GM19238 (cell line): ENCODE measurements around the gene UBE2C.
"Not testable (repeated sequence)": the region's sequence is repeated elsewhere in the genome, so short reads cannot be mapped to it uniquely, and the experiment has no call there.

Experiments
- DNase-seq: peaks from one replicate; pipeline ENCODE4 v3.0.0; 2011; ENCODE audit warnings: low spot score; ENCODE audit not compliant: insufficient read length

Gene UBE2C

DNA sequence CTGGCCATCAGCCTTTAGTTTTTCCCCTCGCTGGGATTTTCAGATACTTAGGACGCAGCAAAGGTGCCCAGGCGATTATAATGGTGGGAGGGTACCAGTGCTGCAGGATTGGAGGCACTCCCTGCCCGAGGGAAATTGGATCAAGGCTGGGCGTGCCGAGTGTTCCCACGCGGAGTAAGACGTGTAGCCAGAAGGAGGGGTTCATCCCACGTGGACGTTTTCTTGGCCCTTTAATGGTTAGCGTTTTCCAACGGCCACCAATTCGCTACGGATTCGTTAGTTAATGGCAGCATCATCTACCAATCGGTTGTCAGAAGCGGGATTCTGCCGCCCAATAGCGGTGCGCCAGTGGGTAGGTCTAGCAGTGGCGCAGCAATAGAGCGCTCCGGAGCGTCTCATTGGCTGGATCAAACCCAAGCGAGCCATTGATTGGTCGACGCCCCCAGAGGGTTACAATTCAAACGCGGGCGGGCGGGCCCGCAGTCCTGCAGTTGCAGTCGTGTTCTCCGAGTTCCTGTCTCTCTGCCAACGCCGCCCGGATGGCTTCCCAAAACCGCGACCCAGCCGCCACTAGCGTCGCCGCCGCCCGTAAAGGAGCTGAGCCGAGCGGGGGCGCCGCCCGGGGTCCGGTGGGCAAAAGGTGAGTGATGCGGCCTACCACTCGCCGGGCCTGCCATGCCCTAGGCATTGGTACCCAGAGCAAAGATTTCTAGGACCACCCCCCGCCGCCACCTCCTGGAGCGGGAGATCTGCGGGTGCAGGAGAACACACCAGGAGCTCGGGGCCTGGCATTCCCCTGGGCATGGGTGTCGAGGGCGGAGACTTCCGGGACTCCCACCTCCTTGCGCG lies at the start of gene UBE2C:
UBE2C (plus strand) TSS at position 488 of the 849 bp plus-strand sequence; CDS start at position 540, 52 bp downstream.
- DNase-seq: peak; percentile 98

DNA sequence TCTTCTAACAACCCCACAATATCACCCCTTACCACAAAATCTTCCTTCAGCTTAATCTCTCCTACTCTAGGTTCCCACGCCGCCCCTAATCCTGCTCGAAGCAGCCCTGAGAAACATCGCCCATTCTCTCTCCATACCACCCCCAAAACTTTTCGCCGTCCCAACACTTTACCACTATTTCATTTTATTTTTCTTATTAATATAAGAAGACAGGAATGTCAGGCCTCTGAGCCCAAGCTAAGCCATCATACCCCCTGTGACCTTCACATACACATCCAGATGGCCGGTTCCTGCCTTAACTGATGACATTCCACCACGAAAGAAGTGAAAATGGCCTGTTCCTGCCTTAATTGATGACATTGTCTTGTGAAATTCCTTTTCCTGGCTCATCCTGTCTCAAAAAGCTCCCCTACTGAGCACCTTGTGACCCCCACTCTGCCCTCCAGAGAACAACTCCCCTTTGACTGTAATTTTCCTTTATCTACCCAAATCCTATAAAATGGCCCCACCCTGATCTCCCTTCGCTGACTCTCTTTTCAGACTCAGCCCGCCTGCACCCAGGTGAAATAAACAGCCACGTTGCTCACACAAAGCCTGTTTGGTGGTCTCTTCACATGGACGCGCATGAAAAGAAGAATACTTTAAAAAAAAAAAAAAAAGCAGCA lies 47.7 kb upstream of the UBE2C start:
- not testable (repeated sequence) for DNase-seq

DNA sequence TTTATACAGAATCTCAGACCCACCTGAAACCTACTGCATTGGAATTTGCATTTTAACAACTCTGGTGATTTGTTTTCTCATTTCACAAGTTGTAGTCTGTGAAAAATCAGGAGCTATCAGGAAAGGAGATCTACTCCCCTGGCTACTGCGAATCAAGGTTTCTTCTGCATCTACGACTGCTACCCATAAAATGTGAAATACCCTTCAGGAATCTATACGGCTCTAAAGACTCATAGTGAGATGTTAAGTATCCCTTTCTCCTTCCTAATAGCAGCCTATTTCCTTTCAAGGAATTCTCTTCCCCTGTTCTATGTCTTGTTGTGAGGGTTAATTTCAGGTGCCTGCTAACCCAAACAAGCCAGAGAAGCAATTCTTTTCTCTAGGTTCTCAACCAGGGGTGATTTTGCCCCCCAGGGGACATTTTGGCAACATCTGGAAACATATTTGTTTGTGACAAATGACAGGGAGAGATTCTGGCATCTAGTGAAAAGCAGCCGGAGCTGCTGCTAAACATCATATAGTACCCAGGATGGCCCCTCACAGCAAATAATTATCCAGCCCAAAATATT lies 47.1 kb upstream of the UBE2C start:
- no peak for DNase-seq

DNA sequence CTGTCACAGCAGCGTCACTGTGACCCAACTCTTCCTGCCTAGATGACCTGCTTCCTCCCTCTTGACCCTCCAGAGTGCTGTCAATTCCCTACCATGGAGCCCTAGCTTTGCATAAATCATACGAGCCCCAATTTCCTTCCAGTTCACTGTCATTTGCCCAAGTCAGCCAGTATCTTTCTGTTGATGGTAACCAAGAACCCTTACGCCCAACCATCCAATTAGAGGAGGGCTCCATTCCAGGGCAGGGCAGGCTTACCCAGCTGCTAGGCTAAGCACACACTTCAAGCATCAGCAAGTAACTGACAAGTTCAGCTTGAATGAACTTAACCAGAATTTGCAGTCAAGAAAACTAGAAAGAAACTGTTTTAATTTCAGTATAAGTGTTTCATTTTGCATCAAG lies 46.5 kb upstream of the UBE2C start:
- no peak for DNase-seq

DNA sequence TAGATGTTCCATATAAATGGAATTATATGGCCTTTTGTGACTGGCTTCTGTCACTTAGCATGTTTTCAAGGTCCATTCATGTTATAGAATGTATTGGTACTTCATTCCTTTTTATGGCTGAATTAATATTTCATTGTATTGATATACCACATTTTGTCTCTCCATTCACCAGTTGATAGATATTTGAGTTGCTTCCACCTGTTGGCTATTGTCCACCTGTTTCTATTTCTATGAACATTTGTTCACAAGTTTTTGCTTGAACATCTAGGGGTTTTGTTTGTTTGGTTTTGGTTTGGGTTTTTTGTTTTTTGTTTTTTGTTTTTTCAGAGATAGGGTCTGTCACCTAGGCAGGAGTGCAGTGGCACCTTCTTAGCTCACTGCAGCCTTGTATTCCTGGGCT lies 44.0 kb upstream of the UBE2C start:
- DNase-seq: no peak

DNA sequence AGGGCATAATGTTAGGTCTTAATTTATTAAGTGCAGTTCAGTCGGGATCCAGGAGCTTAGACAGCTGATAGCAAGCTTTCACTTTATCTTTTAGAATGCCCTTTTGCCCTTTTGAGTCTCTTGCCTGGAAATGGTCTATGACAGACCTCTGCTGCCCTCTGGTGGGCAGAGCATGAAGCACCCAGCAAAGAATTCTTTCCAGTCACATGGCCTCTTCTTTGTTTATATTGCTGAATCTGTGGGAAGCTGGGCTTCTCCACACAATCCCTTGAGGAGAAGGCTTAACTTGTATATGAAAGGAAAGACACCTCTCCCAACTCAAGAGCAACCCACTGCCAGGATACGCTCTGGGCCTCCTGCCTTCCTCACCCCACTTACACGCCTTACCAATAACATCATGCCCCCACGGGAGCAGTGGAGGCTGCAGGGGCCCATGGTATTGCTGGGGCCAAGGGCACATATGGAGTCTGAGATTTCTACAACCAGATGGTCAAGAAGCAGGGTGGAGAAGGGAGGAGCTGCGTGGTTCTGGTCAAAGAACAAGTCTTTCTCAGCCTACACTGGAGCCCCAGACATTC lies 41.2 kb upstream of the UBE2C start:
- peak; percentile 57 for DNase-seq

DNA sequence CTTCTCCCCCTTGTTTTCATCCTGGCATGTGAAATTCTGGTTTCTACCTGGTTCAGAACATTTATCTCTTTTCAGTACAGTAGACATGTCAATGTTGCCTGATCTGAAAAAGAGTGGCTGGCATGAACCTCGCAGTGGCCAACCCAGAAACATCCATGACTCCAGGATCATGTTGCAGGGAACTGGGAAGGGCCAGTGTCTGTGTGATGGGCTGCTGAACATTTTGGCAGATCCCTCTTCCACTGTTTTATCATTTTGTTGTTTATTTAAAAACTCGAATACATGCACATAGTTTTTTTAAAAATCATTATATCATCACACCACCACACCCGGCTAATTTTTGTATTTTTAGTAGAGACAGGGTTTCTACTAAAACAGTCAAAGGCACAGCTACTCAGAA lies 39.8 kb upstream of the UBE2C start:
- DNase-seq: no peak

DNA sequence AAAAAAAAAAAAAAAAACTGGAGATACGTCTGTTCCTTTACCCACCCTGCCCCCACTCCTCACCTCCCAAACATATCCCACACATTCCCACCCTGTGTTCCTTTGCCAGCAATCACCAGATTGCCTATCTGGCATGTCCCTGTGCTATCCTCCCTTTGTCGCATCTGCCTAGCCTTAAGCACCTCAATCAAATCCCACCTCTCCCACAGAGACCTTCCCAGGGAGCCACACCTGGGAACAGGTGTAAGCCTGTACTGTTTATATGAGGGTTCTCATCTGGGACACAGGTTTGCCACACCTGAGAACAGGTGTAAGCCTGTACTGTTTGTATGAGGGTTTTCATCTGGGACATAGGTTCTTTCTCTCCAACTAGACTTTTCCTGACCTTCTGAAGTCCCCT lies 37.5 kb upstream of the UBE2C start:
- no peak for DNase-seq

DNA sequence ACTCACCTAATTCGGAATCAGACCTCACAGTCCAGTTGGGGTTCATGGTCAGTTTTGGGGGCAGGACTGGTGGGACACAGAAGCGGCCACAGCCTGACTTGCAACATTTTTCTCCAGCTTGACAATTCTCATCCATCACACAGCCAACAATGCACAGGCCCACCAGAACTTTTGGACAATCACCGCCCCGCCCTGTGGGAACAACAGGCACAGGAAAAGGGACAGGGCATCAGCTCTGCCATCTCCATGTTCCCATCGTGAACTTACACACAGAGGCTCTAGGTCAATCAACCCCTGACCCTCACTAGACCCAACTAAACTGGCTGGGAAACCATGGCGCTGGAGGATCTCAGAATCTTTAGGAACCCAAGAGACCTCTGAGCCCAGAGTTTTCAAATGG lies 37.0 kb upstream of the UBE2C start:
- no peak for DNase-seq

DNA sequence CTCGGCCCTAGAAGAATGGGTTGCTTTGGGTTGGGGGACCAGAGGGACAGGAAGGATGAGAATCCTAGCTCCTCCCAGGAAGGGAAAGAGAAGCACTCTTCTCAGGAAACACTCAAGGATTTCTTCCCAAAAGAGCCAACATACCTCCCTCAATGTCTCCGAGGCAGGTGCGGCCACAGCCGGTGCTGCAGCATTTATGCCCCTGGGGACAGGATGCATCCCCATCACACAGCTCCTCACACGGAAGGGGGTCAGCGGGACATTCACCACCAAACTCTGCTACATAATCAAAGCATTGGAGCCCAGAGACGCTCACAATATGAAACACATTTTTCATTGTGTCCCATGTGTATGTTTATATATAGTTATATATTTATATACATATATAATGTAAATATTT lies 35.5 kb upstream of the UBE2C start:
- no peak for DNase-seq

DNA sequence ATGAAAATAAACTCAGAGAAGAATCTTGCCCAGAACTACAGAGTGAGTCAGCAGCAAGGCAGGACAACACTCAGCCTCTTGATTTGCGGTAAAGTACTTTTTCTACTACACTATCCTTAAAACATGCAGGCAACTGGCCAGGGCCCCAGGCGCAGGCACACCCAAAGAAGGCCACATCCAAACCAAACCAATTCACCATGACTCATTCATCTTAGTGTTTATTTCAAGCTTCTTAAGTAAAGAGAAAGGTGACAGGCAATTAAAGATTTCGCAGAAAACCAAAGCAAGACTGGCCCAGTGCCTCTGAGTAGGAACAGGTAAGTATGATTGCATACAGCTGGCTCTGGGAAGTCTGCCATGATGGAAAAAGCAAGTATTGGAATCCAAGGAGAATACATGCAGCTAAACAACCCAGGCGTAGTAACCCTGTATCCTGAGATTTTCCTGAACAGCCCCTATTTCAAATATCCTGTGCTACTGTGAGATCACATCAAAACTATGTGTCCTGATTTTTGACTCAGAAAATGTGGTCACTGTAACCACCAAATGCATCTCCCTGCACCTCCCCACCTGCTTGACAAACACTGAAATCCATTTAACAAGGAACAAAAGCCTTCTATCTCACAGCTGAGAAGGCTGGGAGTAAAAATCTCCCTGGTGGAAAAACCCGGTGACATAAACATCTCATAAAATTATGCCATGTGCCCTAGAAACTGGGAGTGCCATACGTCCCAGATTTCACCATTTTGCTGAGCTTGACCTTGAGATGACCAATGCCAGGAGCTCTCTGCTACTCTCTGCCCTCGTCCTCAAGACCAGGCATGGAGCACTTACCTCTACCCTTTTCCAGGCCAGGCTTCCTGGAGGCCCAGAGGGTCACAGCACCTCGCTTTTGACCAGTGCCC lies 33.2 kb upstream of the UBE2C start:
- DNase-seq: no peak

DNA sequence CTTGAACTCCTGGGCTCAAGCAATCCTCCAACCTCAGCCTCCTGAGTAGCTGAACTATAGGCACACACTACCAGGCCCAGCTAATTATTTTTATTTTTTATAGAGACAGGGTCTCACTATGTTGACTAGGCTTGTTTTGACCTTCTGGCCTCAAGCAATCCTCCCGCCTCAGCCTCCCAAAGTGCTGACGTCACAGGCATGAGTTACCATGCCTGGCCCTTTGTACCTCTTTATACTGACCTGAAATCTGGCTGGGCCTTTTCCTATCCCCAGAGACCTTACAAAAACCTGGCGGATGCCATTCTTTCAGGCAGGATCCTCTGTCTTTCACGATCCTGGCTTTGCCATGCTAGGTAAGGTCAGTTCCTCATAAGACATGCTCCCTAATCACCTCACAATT lies 32.3 kb upstream of the UBE2C start:
- no peak for DNase-seq

DNA sequence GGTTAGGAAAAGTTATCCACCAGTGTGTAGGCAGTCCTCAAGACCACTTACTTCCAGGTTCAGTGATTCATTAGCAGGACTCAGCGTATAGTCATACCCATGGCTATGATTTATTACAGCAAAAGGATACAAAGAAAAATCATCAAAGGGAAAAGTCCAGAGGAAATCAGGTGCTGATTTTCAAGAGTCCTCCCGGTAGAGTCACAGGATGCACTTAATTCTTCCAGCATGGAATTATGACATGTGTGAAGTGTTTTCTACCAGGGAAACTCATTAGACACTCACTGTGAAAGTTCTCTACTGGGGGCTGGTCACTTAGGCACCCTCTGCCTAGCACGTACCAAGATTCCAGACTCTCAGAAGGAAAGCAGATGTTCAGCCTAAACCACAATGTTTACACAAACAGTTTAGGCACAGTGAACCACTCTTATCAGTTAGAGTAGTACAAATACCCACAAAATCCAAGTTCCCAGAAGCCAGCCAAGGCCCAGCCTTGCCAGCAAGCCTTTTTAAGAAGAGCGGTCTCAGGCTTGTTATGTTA lies 31.0 kb upstream of the UBE2C start:
- no peak for DNase-seq

DNA sequence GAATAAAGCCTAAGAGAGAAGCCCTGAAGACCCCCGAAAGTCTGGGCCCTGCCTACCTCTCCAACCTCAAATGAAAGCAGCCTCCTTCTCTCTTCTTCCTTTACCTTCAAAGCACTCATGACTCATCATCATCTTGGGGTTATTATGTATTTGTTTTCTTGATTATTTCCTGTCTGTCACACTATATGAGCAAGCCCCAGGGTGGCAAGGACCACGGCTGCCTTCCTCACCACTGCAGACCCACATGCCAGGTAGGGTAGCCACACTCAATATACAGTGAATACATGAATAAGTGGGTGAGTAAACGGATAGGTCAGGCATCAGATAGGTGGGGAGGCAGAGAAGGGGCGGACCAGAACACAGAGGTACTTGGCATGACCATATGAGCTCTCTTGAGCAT lies 29.6 kb upstream of the UBE2C start:
- no peak for DNase-seq

DNA sequence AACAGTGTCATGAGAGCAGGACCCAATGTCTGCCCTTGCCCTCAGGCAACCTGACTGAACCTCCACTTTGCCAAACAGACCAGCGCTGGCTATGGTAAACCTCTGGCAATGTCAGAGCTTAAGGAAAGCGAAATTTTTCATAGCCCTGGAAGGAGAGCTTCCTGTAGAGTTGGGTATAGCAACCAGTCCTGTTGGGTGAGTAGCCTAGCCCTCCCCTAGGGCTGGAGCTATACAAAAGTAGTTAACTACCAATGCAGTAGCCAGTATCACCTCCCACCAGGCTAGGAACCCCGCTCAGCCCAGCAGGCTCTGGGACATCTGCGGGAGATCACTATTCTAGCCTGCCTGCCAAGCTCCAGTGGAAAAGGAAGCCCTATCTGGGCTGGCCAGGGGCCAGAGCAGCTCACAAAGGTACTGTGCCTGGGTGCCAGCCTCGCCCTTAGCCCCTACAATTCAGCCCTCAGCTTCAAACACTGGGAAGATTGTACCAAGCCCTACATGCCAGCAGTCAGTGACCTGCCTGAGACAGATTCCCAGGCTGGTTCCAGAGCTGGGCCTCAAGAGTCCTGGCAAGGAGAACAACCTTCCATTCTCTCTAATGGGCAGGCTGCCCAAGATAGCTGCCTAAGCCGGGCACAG lies 28.7 kb upstream of the UBE2C start:
- no peak for DNase-seq

DNA sequence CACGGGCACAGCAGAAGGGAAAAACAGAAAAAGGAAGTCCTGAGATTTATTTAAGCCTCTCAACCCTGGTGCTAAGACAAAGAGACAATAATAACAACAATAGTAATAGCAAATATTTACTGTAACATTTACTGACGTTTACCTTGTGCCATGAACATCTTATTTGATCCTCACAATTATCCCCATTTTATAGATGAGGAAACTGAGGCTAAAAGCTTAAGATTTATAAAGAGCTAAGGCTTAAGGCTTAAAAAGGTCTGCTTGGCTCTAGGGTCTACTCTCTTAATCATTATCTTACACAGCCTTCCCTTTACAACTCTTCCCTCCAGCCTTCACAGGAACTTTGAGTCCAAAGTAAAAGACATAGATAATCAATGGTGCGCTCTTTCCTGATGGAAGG lies 24.1 kb upstream of the UBE2C start:
- no peak for DNase-seq

DNA sequence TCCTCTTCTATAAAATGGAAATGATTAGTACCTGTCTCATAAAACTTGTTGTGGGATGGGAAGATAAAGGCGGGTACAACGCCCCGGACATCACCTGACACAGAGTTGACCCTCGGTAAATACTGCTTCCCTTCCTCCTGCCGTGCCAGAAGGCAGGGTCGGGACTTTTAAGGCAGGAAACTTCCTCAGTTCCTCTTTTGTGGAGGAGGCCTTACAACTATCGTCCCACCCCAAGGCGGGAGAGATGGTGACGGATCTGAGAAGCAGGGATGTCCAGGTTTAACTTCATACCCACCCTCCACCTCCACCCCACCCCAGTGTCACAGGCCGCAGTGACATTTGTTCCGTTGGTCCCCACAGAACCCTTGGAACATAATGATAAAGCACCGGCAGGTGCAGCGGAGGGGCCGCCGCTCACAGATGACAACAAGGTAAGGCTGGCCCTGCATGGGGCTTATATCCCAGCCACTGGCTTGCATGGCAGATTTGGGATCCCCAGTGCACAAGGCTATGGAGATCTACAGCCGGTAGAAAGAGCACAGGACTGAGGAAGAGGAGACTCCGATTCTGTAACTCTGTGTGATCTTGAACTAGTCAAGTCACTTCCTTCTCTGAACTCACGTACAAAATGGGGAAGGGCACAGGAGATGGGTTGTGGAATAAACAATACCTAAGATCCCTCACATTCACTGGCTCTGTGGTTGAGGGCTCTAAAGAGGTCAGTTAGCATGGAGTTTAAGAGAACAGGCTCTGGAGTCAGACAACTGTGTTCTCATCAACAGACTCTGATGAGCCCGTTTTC lies 19.9 kb upstream of the UBE2C start:
- no peak for DNase-seq

DNA sequence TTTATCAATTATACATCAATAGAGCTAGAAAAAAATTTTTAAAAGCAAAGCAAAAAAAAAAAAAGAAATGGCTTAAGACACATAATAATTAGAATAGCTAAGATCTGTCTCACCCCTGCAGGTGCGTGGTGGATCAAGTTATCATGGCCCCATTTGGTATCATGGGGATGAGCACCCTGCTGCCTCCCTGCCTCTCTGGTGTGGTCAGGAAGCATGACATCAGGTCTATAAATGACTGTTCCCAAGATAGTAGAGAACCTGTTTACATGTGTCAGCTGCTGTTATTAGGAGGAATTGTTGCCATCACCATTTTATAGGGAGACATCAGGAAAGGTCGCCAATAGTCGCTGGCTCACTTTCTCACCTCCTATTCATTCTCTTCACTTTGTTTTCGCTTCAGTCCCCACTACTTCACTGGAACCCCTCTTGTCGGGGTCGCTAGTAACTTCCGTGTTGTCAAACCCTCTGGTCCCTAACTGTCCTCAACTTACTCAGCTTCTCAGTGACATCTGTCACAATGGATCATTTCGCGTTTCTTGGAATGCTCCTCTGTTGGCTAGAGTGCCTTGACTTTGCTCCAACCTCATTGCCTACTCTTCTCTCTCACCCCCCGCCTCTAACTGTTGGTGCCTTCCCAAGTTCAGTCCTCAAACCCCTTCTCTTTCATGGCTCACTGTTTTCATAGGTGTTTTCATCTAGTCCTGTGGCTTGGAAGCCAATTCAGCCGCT lies 15.9 kb upstream of the UBE2C start:
- DNase-seq: no peak

DNA sequence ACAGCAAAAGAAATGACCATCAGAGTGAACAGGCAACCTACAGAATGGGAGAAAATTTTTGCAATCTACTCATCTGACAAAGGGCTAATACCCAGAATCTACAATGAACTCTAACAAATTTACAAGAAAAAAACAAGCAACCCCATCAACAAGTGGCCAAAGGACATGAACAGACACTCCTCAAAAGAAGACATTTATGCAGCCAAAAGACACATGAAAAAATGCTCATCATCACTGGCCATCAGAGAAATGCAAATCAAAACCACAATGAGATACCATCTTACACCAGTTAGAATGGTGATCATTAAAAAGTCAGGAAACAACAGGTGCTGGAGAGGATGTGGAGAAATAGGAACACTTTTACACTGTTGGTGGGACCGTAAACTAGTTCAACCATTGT lies 14.9 kb upstream of the UBE2C start:
- DNase-seq: not testable (repeated sequence)
